Measurements from ENCODE around the gene TSR3.
A peak's percentile ranks its signal among the peaks of the same experiment; 100 is the strongest.

TSR3 gene

GRCh38 chr16:1305823-1306222 lies 45.9 kb downstream of the TSR3 start:
- no peak overlapping the region for H3K4me3 ChIP-seq (replicated peaks; ENCODE audit: insufficient read depth, low read length)
- TF ChIP-seq REST (IDR thresholded peaks at IDR 0.05; ENCODE audit: insufficient replicate concordance, low read depth), result no peak
- no peak for TF ChIP-seq SPI1 (IDR thresholded peaks at IDR 0.05; ENCODE audit: borderline replicate concordance, low read depth)
- TF ChIP-seq GABPA (IDR thresholded peaks at IDR 0.05; ENCODE audit: low read depth), result no peak
- TF ChIP-seq CTCF (IDR thresholded peaks at IDR 0.05; ENCODE audit: insufficient read depth, low read length), result no peak
- TF ChIP-seq POLR2AphosphoS5 (IDR thresholded peaks at IDR 0.05; ENCODE audit: low read depth), result no peak
- no peaks in the 10 kb centered on the region for H3K27me3 ChIP-seq (ENCODE audit: insufficient read depth, poor library complexity, severe bottlenecking)
- DNase-seq (ENCODE audit: low read depth in 1 of 2, low spot score in 1 of 2), result no peak
- H3K27ac ChIP-seq (replicated peaks), result no peak overlapping the region

- TF ChIP-seq REST (IDR thresholded peaks at IDR 0.05; ENCODE audit: insufficient replicate concordance, low read depth) (no peak), POLR2AphosphoS5 (IDR thresholded peaks at IDR 0.05; ENCODE audit: low read depth) (no peak), CTCF (IDR thresholded peaks at IDR 0.05; ENCODE audit: insufficient read depth, low read length) (no peak), GABPA (IDR thresholded peaks at IDR 0.05; ENCODE audit: low read depth) (no peak), SPI1 (IDR thresholded peaks at IDR 0.05; ENCODE audit: borderline replicate concordance, low read depth) (no peak)
- Histone ChIP-seq H3K4me3 (replicated peaks; ENCODE audit: insufficient read depth, low read length) (no peak overlapping the region), H3K27ac (replicated peaks) (no peak overlapping the region), H3K27me3 (ENCODE audit: insufficient read depth, poor library complexity, severe bottlenecking) (no peaks in the 10 kb centered on the region)
- no peak for DNase-seq (ENCODE audit: low read depth in 1 of 2, low spot score in 1 of 2)
These were observed 50.1 kb downstream of the TSR3 start for GRCh38 chr16:1301562-1301961.

GRCh38 chr16:1300664-1301476 lies 50.8 kb downstream of the TSR3 start:
- DNase-seq (ENCODE audit: low read depth in 1 of 2, low spot score in 1 of 2), result peak in 1 of 2 experiments; percentile 58
- no peak overlapping the region for H3K4me3 ChIP-seq (replicated peaks; ENCODE audit: insufficient read depth, low read length)

More at GRCh38 chr16:1300664-1301476, 50.8 kb downstream of the TSR3 start:
- peak; percentile 68 for TF ChIP-seq CTCF (IDR thresholded peaks at IDR 0.05; ENCODE audit: insufficient read depth, low read length)
- TF ChIP-seq POLR2AphosphoS5 (IDR thresholded peaks at IDR 0.05; ENCODE audit: low read depth), result no peak
- Histone ChIP-seq H3K27ac (replicated peaks) (no peak overlapping the region), H3K27me3 (ENCODE audit: insufficient read depth, poor library complexity, severe bottlenecking) (no peaks in the 10 kb centered on the region)

Measured in HL-60 (cell line).